Peyer's patch (tissue), 4 donors: ENCODE data around the gene PRMT2. TPM values are rescaled to one million over a fixed set of nuclear protein-coding genes. Genes with fewer than 3 reads are reported as not detected.
A peak's percentile ranks its signal among the peaks of the same experiment; 100 is the strongest.

Source experiments
- DNase-seq, 3 donors: peaks; one replicate each; pipeline ENCODE4 v3.0.0-alpha.2; 2017 to 2019
- H3K27ac ChIP-seq, 4 donors: fragments of 200-600 bp; sonication (generic); one replicate each; pipeline ENCODE4 v1.5.1; 2016 to 2019
- H3K27me3 ChIP-seq, 2 donors: fragments of 200-600 bp; sonication (generic); one replicate each; pipeline ENCODE4 v1.5.1; 2019
- H3K36me3 ChIP-seq, 3 donors: fragments of 200-600 bp; sonication (generic); one replicate each; pipeline ENCODE4 v1.5.1; 2016 to 2019
- H3K4me1 ChIP-seq, 4 donors: fragments of 200-600 bp; sonication (generic); one replicate each; pipeline ENCODE4 v1.5.1; 2016 to 2019
- H3K4me3 ChIP-seq, 4 donors: fragments of 200-600 bp; sonication (generic); 1 replicate in 3 of 4; 2 replicates in 1 of 4; pipeline ENCODE4 v1.5.1; 2016 to 2019; ENCODE audit warnings: mild to moderate bottlenecking in 1 of 4
- H3K9me3 ChIP-seq, 4 donors: fragments of 200-600 bp; sonication (generic); one replicate each; pipeline ENCODE4 v1.5.1; 2016 to 2019; ENCODE audit warnings: mild to moderate bottlenecking in 1 of 4
- POLR2A ChIP-seq, 2 donors: fragments of 450-650 bp; IDR thresholded peaks; one replicate each; pipeline ENCODE4 v1.5.1; 2017; ENCODE audit warnings: antibody characterized with exemption in 2 of 2, mild to moderate bottlenecking in 2 of 2, moderate library complexity in 2 of 2
- total RNA-seq, 4 donors: library from RNA; depleted of rRNA; stranded (reverse); fragments of >200 nt; gene quantifications; one replicate each; pipeline ENCODE4 v1.1.0, GENCODE V29; 2016
- TF ChIP-seq, protein P1 (sequence below), 6 experiments: fragments of 450-650 bp in 4 of 6; fragments of 200-600 bp in 2 of 6; sonication (generic) in 1 of 6; IDR thresholded peaks; one replicate each; pipeline ENCODE4 v1.5.1; 2017 to 2019; ENCODE audit warnings: antibody characterized with exemption in 6 of 6, mild to moderate bottlenecking in 3 of 6, moderate library complexity in 1 of 6

PRMT2 gene
- total RNA-seq, 4 donors from 2014 or later, result 59.9 to 210 (median 95.0) TPM

DNA sequence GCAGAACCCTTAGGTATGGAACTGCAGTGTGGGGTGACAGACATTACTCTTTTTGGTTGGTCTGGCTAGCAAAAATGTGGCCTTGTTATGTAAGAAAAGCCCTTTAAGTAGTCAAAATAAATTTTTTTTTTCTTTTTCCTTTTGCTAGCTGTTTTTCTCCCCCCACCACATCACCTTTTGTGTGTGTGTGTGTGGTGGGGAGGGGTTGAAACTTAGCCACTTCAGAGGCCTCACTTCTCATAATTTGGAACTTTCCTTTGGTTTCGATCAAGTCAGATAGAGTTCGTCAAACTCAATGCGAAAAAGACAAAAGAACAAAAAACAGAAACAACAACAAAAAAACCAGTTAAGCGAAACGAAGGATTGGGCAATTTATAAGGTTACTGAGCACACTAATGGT lies 1.9 kb upstream of the PRMT2 start:
- TF ChIP-seq POLR2A (IDR thresholded peaks at IDR 0.05), result no peak
- no peak for DNase-seq

DNA sequence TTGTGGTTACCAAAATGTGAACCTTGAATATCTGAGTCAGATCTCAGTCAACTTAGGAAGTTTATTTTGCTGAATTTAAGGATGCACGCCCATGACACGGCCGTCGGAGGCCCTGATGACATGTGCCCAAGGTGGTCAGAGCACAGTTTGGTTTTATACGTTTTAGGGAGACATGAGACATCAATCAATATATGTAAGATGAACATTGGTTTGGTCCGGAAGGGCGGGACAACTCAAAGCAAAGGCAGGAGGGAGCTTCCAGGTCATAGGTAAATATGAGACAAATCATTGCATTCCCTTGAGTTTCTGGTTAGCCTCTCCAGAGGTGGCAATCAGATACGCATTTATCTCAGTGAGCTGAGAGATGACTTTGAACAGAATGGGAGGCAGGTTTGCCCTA lies 1.0 kb upstream of the PRMT2 start:
- no peaks in the 10 kb centered on the region for H3K9me3 ChIP-seq
- H3K4me1 ChIP-seq, result peaks cover 0 to 27% (median 9%) of the 10 kb centered on the region in 4 donors
- no peak for DNase-seq
- no peaks in the 10 kb centered on the region for H3K27me3 ChIP-seq
- peak overlapping the region; percentile 95 to 99 (median 98) for H3K27ac ChIP-seq
- peak overlapping the region in 1 of 4 donors; percentile 78 for H3K4me3 ChIP-seq
- TF ChIP-seq, protein P1, sequence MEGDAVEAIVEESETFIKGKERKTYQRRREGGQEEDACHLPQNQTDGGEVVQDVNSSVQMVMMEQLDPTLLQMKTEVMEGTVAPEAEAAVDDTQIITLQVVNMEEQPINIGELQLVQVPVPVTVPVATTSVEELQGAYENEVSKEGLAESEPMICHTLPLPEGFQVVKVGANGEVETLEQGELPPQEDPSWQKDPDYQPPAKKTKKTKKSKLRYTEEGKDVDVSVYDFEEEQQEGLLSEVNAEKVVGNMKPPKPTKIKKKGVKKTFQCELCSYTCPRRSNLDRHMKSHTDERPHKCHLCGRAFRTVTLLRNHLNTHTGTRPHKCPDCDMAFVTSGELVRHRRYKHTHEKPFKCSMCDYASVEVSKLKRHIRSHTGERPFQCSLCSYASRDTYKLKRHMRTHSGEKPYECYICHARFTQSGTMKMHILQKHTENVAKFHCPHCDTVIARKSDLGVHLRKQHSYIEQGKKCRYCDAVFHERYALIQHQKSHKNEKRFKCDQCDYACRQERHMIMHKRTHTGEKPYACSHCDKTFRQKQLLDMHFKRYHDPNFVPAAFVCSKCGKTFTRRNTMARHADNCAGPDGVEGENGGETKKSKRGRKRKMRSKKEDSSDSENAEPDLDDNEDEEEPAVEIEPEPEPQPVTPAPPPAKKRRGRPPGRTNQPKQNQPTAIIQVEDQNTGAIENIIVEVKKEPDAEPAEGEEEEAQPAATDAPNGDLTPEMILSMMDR (IDR thresholded peaks at IDR 0.05), result no peak
- TF ChIP-seq POLR2A (IDR thresholded peaks at IDR 0.05), result no peak
- no peaks in the 10 kb centered on the region for H3K36me3 ChIP-seq

More for the DNA sequence above, 1.9 kb upstream of the PRMT2 start:
- H3K9me3 ChIP-seq, result no peaks in the 10 kb centered on the region
- H3K27me3 ChIP-seq, result no peaks in the 10 kb centered on the region
- no peak overlapping the region for H3K27ac ChIP-seq
- H3K36me3 ChIP-seq, result no peaks in the 10 kb centered on the region
- peaks cover 0 to 20% (median 9%) of the 10 kb centered on the region in 4 donors for H3K4me1 ChIP-seq
- H3K4me3 ChIP-seq, result no peak overlapping the region

DNA sequence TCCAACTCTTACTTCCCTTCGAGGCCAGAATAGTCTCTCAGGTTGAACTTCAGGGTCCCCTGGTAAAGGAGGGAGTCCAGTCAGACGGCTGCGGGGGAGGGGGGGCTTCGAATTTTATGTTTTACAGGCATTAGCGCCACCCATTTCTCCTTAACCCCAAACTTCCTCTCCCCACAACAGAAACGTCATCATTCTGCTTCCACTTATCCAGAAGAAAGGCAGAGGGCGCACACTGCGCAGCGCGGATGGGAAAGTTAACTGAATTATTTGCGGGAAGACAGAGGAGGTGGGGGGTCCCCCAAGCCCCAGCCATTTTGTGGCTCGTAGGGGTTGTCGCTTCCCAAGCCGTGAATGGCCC lies 529 bp upstream of the PRMT2 start:
- Histone ChIP-seq H3K36me3 (no peaks in the 10 kb centered on the region), H3K27ac (peak overlapping the region; percentile 95 to 99 (median 98)), H3K27me3 (no peaks in the 10 kb centered on the region), H3K4me3 (peak overlapping the region; percentile 78 to 95 (median 81)), H3K4me1 (peaks cover 0 to 29% (median 9%) of the 10 kb centered on the region in 4 donors), H3K9me3 (no peaks in the 10 kb centered on the region)
- peak in 1 of 3 donors; percentile 49 for DNase-seq
- TF ChIP-seq POLR2A (IDR thresholded peaks at IDR 0.05), result no peak
- TF ChIP-seq, protein P1 (IDR thresholded peaks at IDR 0.05), result peak in 1 of 6 experiments; percentile 13

DNA sequence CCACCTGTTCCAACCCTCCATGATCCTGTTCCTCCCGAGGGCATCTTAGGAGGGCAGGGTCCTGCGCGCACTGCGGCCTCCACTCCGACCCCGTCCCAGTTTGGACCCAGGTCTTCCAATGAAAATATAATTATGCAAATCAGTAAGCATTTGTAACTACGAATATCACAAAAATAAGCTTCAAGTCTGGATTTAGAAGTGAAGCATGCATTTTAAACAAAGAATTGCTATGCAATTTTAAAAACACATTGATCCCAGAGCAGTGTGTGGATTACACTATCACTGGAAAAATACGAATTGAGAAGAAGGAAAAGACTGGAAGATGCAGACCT lies 673 bp downstream of the PRMT2 start:
- H3K27me3 ChIP-seq, result no peaks in the 10 kb centered on the region
- peaks cover 0 to 29% (median 9%) of the 10 kb centered on the region in 4 donors for H3K4me1 ChIP-seq
- H3K9me3 ChIP-seq, result no peaks in the 10 kb centered on the region
- peak overlapping the region; percentile 95 to 99 (median 98) for H3K27ac ChIP-seq
- TF ChIP-seq, protein P1 (IDR thresholded peaks at IDR 0.05), result no peak
- peaks cover 0 to 4% (median 0%) of the 10 kb centered on the region in 3 donors for H3K36me3 ChIP-seq
- H3K4me3 ChIP-seq, result peak overlapping the region; percentile 78 to 95 (median 81)
- no peak for DNase-seq

DNA sequence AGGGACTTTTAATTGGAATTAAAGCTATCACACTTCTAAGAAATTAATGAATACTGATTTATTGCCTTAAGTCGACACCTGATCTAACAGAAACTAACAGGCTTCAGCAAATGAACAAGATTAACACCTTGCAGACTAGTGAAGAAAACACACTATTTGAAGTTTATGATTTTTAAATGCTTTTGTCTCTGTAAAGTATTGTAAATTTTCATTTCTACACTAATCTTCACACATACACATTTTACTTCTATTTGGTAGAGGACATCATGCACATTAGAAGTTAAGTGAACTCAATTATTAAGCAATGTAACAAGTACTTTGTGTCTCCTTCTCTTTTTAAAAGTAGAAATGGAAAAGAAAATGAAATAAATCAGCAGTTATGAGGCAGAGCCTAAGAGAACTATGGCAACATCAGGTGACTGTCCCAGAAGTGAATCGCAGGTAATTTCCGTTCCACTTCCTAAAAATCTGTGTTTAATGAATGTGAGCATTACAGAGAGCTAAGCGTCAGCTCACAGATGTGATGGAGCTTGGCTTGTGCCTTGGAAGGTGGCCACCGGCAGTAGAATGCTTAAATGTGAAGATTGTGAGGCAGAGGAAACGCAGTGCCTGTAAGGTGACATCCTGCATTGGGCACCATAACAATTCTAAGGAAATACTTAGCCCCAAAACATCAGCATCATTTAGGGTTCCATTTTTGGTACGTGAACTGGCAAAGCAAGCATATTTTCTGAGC lies 1.2 kb downstream of the PRMT2 start:
- H3K4me3 ChIP-seq, result peak overlapping the region in 3 of 4 donors; percentile 78 to 95 (median 83)
- peaks cover 0 to 10% (median 0%) of the 10 kb centered on the region in 3 donors for H3K36me3 ChIP-seq
- DNase-seq, result no peak
- H3K27me3 ChIP-seq, result no peaks in the 10 kb centered on the region
- H3K27ac ChIP-seq, result peak overlapping the region in 1 of 4 donors; percentile 97
- TF ChIP-seq POLR2A (IDR thresholded peaks at IDR 0.05), result no peak
- TF ChIP-seq, protein P1 (IDR thresholded peaks at IDR 0.05), result no peak
- H3K9me3 ChIP-seq, result no peaks in the 10 kb centered on the region
- H3K4me1 ChIP-seq, result peaks cover 0 to 29% (median 9%) of the 10 kb centered on the region in 4 donors

DNA sequence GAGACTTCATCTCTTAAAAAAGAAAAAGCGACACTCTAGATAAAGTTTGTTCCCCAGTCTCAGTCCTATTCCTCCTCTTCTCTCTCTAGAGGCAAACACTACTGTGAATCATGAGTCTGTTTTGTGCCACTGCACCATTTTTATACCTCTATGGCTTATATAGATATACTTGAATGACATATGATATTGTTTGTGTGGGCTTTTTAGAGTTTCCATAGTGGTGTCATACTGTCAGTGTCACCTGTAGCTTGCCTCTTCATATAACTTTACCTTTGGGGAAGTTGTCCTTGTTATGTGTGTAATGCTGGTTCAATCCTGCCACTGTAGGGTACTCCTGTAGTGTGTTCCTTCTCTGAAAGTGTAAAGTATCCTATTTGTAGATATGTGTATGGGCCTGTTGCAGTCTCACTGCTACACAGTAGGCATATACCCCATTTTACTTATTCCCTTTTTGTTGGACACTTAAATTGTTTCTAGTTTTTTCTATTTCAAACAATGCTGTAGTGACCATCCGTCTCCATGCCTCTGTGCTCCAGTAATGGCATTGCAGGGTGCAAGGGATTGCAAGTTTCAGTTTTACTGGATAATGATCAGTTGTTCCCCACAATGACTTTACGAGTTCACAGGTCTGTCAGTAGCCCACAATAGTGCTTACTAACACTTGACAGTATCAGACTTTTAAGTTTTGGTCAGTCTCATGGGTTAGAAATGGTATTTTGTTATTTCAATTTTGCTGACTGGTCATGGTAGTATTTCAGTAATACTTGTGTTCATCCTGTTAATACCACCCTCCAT lies 2.7 kb downstream of the PRMT2 start:
- TF ChIP-seq POLR2A (IDR thresholded peaks at IDR 0.05), result no peak
- TF ChIP-seq, protein P1 (IDR thresholded peaks at IDR 0.05), result no peak
- Histone ChIP-seq H3K4me3 (no peak overlapping the region), H3K27me3 (no peaks in the 10 kb centered on the region), H3K9me3 (no peaks in the 10 kb centered on the region), H3K4me1 (peaks cover 0 to 29% (median 9%) of the 10 kb centered on the region in 4 donors), H3K27ac (peak overlapping the region in 1 of 4 donors; percentile 34), H3K36me3 (peaks cover 0 to 13% (median 0%) of the 10 kb centered on the region in 3 donors)
- DNase-seq, result no peak
